Measurements from ENCODE around the gene HOXA6.

HOXA6 gene

DNA sequence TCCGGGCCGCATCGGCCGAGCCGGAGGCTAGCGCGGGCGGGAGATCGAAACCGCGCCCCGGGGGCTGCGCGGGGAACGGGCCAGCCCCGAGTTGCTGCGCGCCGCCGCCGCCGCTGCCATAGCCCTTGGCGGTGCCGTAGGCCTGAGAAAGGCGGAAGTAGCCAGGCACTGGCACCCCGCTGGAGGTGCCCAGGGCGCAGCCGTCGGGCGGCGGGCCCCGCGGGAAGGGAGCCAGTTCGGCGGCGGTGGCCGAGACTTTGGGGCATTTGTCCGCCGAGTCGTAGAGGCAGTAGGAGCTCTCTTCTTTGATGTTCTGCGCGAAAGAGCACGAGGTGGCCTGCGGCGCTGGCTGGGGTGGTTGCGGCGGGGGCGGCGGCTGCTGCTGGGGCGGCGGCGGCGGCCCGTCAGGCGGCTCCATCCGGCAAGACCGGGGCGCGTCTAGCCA, 26.0 kb upstream of the HOXA6 start:
- Mint-ChIP-seq H3K27ac (no peak overlapping the region), H3K9me3 (no peaks in the 10 kb centered on the region), H3K4me1 (ENCODE audit: low read depth in 2 of 2) (peaks cover 17 to 24% of the 10 kb centered on the region in 2 donors), H3K27me3 (peaks cover 66 to 91% of the 10 kb centered on the region in 2 donors), H3K4me3 (peak overlapping the region; percentile 76 to 77), H3K36me3 (ENCODE audit: insufficient read depth) (peaks cover 22% of the 10 kb centered on the region)
- ATAC-seq (replicated peaks) (peak; percentile 77), DNase-seq (peak in 1 of 3 experiments; percentile 37)

DNA sequence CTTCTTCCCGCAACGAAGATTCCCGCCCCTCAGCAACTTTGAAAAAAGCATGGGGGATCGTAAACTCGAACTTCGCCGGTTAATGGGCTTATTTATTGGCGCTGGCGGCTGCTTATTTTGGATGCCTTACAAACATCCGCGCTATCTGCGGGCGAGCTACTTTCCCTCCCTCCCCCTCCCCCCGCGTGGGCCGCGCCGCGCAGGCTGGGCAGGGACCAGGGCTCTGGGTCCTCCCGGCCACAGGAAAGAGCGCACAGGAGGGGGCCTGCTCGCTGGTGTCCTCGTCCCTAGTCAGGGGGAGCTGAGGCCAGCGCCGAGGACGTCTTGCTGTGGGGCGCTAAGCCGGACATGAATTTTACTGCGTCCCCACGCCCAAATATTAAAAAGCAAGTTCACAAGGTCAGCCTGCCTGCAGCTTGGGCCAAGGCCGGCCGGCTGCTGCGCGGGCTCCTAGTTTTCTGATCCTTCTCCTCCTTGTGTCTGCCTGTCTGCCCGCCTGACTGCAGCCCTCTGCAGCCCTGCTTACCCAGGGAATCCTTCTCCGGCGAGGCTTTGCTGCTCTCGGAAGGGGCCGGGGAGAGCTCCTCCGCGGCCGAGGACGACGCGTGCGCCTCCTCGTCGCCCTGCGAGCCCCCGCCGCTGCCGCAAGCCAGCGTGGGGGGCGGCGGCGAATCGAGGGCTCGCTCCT, 25.4 kb upstream of the HOXA6 start:
- Mint-ChIP-seq H3K27ac (no peak overlapping the region), H3K4me1 (ENCODE audit: low read depth in 2 of 2) (peaks cover 19 to 26% of the 10 kb centered on the region in 2 donors), H3K36me3 (ENCODE audit: insufficient read depth) (peaks cover 24% of the 10 kb centered on the region), H3K4me3 (peak overlapping the region; percentile 76 to 77), H3K9me3 (no peaks in the 10 kb centered on the region), H3K27me3 (peaks cover 66 to 91% of the 10 kb centered on the region in 2 donors)
- DNase-seq (no peak), ATAC-seq (replicated peaks) (peak; percentile 52)

DNA sequence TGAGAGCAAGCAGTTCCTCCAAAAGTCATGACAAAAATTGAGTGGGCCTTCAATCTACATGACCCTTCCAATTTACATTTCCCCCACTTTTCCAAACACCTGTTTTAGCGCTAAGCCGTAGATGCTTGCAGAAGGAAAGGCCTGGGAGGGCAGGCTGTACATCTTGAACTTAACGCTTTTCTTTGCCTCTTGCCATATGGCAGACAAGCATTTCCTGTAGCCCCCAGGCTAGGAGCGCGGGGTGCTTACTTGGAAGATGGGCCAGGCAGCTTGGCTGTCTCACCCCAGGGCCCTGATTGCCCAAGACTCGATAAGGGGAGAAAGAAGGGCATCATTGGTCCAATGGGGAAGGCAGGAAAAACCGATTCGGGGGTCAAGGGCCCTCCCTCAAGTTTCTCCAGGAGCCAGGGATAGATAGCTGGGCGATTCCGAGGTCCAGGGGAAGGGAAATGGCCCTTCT, 24.8 kb upstream of the HOXA6 start:
- Mint-ChIP-seq H3K4me3 (peak overlapping the region; percentile 63 to 76), H3K4me1 (ENCODE audit: low read depth in 2 of 2) (peaks cover 19 to 26% of the 10 kb centered on the region in 2 donors), H3K9me3 (no peaks in the 10 kb centered on the region), H3K27ac (peak overlapping the region in 1 of 2 donors; percentile 33), H3K36me3 (ENCODE audit: insufficient read depth) (peaks cover 28% of the 10 kb centered on the region), H3K27me3 (peaks cover 66 to 91% of the 10 kb centered on the region in 2 donors)
- ATAC-seq (replicated peaks): no peak
- no peak for DNase-seq

DNA sequence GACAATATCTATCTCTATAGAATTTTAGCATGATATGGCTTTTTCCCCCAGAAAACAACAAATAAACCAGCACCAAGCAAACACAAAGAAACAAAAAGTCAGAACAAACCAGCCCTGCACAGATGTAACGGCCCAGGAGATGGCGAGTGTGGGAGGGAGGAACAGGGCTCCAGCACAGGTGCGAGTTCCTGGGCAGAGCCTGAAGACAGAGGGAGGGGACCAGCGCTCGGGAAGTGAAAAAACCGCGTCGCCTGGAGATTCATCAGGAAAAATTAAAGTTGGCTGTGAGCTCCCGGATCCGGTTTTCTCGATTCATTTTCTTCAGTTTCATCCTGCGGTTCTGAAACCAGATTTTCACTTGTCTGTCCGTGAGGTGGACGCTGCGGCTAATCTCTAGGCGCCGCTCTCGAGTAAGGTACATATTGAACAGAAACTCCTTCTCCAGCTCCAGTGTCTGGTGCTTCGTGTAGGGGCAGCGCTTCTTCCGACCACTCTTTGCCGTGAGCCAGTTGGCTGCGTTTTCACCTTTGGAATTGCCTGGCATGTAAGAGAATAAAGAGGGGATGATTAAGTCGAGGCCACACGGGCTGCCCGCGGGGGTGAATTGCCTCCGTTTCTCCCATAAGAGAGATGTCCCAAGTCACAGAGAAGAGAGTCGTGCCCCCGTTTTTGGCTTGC, 24.2 kb upstream of the HOXA6 start:
- ATAC-seq (replicated peaks): no peak
- peaks cover 21 to 31% of the 10 kb centered on the region in 2 donors for H3K4me1 Mint-ChIP-seq (ENCODE audit: low read depth in 2 of 2)
- no peak for DNase-seq
- H3K9me3 Mint-ChIP-seq: no peaks in the 10 kb centered on the region
- H3K36me3 Mint-ChIP-seq (ENCODE audit: insufficient read depth): peaks cover 33% of the 10 kb centered on the region
- peak overlapping the region in 1 of 2 donors; percentile 33 for H3K27ac Mint-ChIP-seq
- H3K4me3 Mint-ChIP-seq: peak overlapping the region; percentile 63 to 76
- H3K27me3 Mint-ChIP-seq: peaks cover 71 to 91% of the 10 kb centered on the region in 2 donors

DNA sequence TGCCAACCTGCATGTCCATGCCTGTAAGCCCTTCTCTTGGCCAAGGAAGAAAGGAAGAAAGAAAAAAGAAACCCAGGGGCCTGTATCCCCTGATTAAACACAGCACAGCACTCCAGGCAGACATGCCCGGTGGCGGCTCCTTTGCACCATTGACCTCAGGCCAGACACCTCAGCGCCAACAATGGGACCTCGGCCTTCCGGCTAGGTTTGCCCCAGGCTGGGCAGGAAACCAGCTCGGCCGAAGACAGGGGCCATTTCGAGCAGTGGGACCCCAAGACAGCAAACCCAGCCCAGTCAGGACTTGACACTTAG, 23.7 kb upstream of the HOXA6 start:
- no peaks in the 10 kb centered on the region for H3K9me3 Mint-ChIP-seq
- peak overlapping the region; percentile 63 to 76 for H3K4me3 Mint-ChIP-seq
- H3K27ac Mint-ChIP-seq: no peak overlapping the region
- peaks cover 23 to 31% of the 10 kb centered on the region in 2 donors for H3K4me1 Mint-ChIP-seq (ENCODE audit: low read depth in 2 of 2)
- H3K27me3 Mint-ChIP-seq: peaks cover 76 to 91% of the 10 kb centered on the region in 2 donors
- DNase-seq (no peak), ATAC-seq (replicated peaks) (no peak)
- peaks cover 37% of the 10 kb centered on the region for H3K36me3 Mint-ChIP-seq (ENCODE audit: insufficient read depth)

DNA sequence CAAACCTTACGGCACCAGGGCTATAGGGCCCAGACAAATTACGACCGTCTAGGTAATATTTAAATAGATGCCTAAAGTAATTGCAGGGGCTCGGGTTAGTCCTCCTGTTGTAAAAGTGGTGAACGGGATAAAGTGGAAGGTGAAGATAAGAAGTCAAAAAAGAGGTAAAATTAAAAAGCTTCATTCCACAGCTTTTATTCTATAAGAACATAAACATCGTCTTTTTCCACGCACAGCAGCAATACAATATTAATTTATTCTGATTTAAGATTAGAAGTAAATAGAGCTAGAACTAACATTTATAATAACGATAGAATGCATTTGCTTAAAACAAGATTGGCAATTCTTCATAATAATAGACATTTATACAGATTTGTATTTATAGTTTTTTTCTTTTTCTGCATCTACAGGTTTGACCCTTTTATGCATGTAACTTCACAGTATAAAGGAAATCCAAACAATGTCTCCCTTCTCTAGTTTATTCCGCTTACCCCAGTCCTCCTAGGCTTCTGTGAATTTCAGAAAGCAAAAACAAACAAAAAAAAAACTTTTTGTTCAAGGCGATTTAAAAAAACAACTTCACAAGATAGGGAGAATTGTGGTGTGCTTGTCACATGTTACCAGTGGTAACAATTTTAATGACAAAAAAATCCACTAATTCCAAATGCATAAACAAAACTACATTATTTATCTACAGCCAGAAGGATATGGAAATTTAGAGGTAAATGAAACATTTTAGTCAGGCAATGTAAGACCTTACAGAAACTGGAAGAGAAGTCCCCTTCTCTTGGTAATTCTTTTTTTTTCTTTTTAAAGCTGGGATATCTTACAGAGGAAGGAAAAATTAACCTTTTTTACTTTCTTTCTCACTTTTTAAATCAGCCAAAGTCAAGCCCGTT, 23.1 kb upstream of the HOXA6 start:
- H3K4me3 Mint-ChIP-seq: no peak overlapping the region
- H3K4me1 Mint-ChIP-seq (ENCODE audit: low read depth in 2 of 2): peaks cover 26 to 33% of the 10 kb centered on the region in 2 donors
- peaks cover 43% of the 10 kb centered on the region for H3K36me3 Mint-ChIP-seq (ENCODE audit: insufficient read depth)
- ATAC-seq (replicated peaks): no peak
- H3K27ac Mint-ChIP-seq: peak overlapping the region in 1 of 2 donors; percentile 46
- peaks cover 74 to 91% of the 10 kb centered on the region in 2 donors for H3K27me3 Mint-ChIP-seq
- DNase-seq: no peak
- H3K9me3 Mint-ChIP-seq: no peaks in the 10 kb centered on the region

DNA sequence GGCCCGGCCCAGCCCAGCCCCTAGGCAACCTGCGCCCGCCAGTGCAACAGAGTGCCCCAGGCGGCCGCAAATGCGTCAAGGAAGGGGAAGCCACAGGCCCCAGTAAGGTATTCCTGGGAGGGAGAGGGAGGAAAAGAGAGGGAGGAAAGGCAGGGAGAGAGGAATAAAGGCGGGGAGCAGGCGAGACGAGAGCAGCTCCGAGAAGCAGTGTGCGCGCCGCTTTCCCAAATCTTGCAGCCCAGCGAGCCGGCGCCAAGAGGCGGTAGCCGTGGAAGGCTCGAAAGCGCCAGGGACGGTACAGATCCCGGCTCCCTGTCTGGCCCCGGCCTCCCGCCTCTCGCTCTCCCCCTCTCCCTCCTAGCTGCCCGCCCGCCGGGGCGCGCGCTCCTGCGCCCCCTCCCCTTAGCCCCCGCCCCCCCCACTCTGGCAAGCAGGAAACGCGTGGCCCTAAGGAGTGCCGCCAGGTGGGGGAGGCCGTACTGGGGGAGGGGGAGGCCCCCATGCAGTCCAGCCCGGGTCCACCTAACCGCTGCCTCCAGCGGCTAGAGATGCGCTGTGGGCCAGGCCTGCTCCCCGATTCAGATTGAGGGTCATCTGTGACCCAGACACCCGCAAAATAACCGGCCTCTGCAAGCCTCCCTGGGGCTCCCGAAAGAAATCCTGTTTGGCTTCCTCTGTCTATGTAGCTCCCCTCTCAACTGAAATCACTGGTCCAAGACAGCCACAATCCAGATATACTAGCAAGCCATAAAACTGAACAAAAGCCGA, 22.3 kb upstream of the HOXA6 start:
- H3K9me3 Mint-ChIP-seq: no peaks in the 10 kb centered on the region
- peaks cover 28 to 35% of the 10 kb centered on the region in 2 donors for H3K4me1 Mint-ChIP-seq (ENCODE audit: low read depth in 2 of 2)
- peaks cover 49% of the 10 kb centered on the region for H3K36me3 Mint-ChIP-seq (ENCODE audit: insufficient read depth)
- peak overlapping the region; percentile 31 to 41 for H3K4me3 Mint-ChIP-seq
- DNase-seq (no peak), ATAC-seq (replicated peaks) (peak; percentile 26)
- H3K27me3 Mint-ChIP-seq: peaks cover 70 to 91% of the 10 kb centered on the region in 2 donors
- peak overlapping the region in 1 of 2 donors; percentile 46 for H3K27ac Mint-ChIP-seq

DNA sequence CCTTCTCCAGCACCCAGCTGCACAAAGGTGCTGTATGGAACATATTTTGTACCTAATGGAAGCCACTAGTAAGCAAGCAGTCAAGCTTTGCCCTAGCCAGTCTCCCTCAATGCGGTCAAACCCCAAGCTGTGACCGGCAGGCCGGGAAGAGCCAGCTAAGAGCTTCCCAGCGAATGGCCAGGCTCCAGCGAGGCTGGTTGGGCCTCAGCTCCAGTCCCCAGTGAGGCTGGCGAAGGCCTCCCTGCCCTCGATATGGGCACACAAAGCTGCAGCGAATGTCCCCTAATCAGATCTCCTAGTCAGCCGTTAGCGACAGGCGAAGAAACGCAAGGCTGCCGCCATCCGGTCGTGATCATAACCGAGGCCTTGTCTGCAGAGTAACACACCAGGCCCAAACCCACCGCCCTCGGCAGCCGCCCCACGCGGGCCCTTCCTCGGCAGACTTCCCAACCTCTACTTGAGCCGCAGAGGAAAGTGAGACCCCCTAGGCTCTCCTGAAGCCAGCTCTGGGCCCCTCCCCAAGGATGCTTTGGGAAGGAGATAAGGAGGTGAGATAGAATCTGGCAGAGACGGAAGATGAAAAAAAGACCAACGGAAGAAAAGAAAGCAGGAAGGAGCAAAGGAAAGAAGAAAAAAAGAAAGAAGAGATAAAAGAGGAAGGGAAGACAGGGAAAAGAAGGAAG, 20.8 kb upstream of the HOXA6 start:
- Mint-ChIP-seq H3K27me3 (peaks cover 81 to 94% of the 10 kb centered on the region in 2 donors), H3K4me1 (ENCODE audit: low read depth in 2 of 2) (peaks cover 32% of the 10 kb centered on the region in 2 donors), H3K27ac (peak overlapping the region in 1 of 2 donors; percentile 3), H3K9me3 (no peaks in the 10 kb centered on the region), H3K4me3 (peak overlapping the region; percentile 4 to 46), H3K36me3 (ENCODE audit: insufficient read depth) (peaks cover 61% of the 10 kb centered on the region)
- ATAC-seq (replicated peaks) (no peak), DNase-seq (no peak)

DNA sequence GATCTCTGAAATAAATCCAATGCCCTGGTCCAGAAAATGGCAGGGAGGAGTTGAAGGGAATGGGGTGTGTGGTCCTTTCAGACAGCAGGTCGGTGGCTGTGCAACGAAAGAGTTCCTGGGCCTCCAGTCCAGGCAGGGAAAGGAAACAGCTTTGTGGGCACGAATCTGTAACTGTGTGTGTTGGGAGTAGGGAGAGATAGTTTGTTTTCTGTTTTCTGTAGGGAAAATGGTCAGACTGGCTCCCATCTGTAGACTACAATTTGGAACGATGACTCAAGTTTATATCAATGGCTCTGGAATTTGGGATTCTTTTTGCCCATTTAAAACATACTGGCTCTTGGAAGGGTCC, 20.3 kb upstream of the HOXA6 start:
- peaks cover 32% of the 10 kb centered on the region in 2 donors for H3K4me1 Mint-ChIP-seq (ENCODE audit: low read depth in 2 of 2)

DNA sequence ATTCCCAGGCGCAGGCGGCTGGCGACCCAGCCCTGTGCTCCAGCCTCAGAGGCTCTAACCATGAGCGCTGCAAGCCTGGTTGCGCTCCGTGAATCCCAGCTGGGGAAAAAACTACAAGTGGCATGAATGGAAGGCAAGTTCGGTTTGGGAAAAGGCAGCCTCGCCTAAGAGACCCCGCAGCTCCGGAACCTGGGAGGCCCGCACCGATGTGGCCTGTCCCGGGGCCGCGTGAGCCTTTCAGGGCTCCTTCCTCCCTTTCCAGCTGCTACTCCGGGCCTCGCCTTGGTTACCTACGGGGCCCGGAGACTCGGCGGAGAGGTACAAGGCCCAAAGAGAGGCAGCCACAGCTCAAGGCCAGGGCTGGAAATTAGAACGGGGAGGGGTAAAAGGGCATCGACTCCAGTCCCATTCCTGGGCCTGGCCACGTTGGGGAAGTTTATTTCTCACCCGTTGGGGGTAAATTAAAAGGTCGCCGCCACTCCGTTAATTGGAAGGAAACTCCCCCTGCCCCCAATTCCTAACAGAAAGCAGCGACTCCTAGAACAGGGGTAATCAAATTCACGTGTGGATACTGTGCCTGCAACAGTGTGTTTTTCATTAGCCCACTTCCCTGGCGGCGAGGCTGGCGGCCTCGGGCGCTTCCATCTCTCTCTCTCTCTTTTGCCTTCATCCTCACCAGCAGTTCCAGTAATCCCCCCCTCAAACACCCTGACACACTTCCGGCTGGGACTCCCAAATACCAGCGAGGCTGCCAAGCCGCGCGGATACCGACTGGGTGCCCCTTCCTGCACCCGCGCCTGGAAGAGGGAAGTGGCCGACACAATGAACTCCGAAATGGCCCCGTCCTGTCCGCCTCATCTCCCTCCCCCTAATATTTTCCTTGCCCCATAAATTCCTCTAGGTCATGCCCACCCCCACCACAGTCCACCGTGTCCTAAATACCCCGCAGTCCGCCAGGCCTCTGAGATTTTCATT, 19.2 kb upstream of the HOXA6 start:
- peaks cover 82 to 100% of the 10 kb centered on the region in 2 donors for H3K27me3 Mint-ChIP-seq
- H3K27ac Mint-ChIP-seq: peak overlapping the region; percentile 41 to 60
- H3K4me3 Mint-ChIP-seq: peak overlapping the region; percentile 41 to 65
- no peaks in the 10 kb centered on the region for H3K9me3 Mint-ChIP-seq
- DNase-seq (no peak), ATAC-seq (replicated peaks) (no peak)
- H3K4me1 Mint-ChIP-seq (ENCODE audit: low read depth in 2 of 2): peaks cover 24 to 25% of the 10 kb centered on the region in 2 donors
- peaks cover 52% of the 10 kb centered on the region for H3K36me3 Mint-ChIP-seq (ENCODE audit: insufficient read depth)

More for the DNA sequence above, 20.3 kb upstream of the HOXA6 start:
- ATAC-seq (replicated peaks): no peak
- Mint-ChIP-seq H3K27ac (peak overlapping the region in 1 of 2 donors; percentile 3), H3K4me3 (no peak overlapping the region), H3K9me3 (no peaks in the 10 kb centered on the region), H3K36me3 (ENCODE audit: insufficient read depth) (peaks cover 61% of the 10 kb centered on the region), H3K27me3 (peaks cover 83 to 99% of the 10 kb centered on the region in 2 donors)
- no peak for DNase-seq

DNA sequence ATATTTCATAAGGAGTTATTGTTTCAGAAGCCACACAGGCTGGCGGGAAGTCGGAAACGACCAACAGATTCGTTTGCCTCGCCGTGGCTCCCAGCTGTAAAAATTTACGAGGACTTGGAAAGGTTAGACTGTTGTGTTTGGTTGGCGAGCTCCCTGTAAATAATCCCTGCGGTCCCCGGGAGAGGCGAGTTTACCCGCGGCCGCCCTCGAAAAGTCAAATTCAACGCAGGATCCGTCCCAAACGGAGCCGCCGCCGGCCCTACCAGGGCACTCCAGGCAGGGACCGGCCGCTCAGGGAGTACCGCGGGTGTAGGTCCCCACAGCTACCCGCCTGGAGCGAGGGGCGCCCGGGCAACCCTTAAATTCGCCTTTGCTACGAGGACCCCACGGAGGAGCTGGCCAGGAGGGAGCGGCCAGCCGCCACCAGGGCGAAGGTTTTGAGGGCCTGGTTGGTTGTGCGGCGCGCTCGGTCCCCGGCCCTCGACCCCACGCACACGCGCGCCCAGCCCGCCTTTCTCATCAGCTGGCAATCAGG, 18.5 kb upstream of the HOXA6 start:
- H3K4me3 Mint-ChIP-seq: peak overlapping the region; percentile 58 to 74
- peaks cover 47% of the 10 kb centered on the region for H3K36me3 Mint-ChIP-seq (ENCODE audit: insufficient read depth)
- peaks cover 74 to 99% of the 10 kb centered on the region in 2 donors for H3K27me3 Mint-ChIP-seq
- H3K9me3 Mint-ChIP-seq: no peaks in the 10 kb centered on the region
- H3K27ac Mint-ChIP-seq: peak overlapping the region in 1 of 2 donors; percentile 82
- peaks cover 19 to 24% of the 10 kb centered on the region in 2 donors for H3K4me1 Mint-ChIP-seq (ENCODE audit: low read depth in 2 of 2)
- ATAC-seq (replicated peaks): no peak
- no peak for DNase-seq

Measured in effector memory CD8-positive, alpha-beta T cell (primary cell).